ENCODE data around the gene ALPL.

The ALPL gene

DNA sequence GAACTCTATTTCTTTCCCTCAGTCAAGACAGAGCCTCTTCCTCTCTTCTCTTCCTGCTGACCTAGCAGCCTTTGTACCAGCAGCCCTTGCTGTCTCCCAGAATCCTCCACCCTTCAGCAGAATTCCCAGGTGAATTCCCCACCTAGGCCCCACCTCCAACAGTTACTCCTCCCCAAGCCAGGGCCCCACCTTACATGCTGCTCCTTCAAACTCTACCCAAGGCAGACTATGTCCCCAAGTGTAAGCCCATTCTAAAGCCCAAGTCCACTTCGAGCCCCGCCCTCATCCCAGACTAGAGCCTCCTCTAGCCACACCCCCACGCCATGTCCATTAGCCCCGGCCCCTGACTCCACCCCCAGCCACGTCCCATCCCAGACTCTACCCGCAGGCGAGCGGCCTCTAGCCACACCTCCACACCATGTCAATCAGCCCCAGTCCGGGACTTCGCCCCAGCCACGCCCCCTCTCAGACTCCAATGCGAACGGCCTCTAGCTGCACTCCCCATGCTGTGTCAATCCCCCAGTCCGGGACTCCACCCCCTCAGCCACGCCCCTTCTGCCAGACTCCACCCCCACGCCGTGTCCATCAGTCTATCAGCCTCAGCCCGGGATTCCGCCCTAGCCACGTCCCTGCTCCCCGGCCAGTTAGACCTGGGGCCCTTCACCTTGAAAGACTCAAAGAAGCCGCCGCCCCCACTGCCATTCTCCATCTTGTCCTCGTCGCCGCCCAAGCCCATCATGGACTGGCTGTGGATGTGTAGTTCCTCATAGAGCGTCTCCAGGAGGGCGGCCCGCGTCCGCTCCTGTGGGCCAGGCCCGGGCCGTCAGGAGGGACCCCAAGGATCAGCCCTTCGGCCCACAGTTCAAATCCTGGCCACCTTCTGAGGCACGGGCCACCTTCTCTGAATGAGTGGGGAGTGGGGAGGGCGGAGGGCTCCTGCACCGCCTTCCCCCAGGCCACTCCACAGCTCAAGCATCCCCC, 98.6 kb downstream of the ALPL start:
- DNase-seq (ENCODE audit: insufficient read length, low spot score) (peak; percentile 97), FAIRE-seq (peak; percentile 92)
- TF ChIP-seq POLR2A (IDR thresholded peaks at IDR 0.05; ENCODE audit: low read depth, low read length): no peak
- TF ChIP-seq POLR2AphosphoS5 (IDR thresholded peaks at IDR 0.05; ENCODE audit: low read depth, low read length): no peak

DNA sequence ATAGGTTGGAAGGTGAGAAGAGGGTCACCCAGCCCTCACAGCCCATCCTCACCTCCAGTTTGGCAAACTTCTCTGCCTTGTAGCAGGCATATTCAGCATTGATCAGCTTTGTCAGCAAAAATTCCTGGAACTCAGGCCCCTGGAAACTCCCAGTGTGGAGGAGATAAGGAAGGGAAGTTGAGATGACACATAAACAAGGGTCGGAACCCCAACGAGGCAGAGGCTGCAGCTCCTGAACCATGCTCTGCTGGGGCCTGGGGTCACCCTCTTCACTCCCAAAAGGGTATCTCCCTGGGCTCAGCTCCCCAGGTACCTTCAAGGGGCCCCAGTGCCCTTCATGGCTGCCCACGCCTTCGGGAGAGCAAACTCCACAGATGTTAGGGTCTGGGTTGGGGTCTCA, 99.6 kb downstream of the ALPL start:
- no peak for TF ChIP-seq SPI1 (IDR thresholded peaks at IDR 0.05; ENCODE audit: low read depth, low read length)
- TF ChIP-seq POU2F2 (IDR thresholded peaks at IDR 0.05; ENCODE audit: low read depth, low read length): no peak
- TF ChIP-seq PAX5 (IDR thresholded peaks at IDR 0.05; ENCODE audit: insufficient read depth, low read length, severe bottlenecking): no peak
- TF ChIP-seq POLR2A (IDR thresholded peaks at IDR 0.05; ENCODE audit: low read depth, low read length): no peak
- TF ChIP-seq POLR2AphosphoS5 (IDR thresholded peaks at IDR 0.05; ENCODE audit: low read depth, low read length): no peak
- no peak for TF ChIP-seq TAF1 (IDR thresholded peaks at IDR 0.05; ENCODE audit: low read depth, low read length)
- DNase-seq (ENCODE audit: insufficient read length, low spot score) (no peak), FAIRE-seq (no peak)

- no peak for TF ChIP-seq POU2F2 (IDR thresholded peaks at IDR 0.05; ENCODE audit: low read depth, low read length)
- TF ChIP-seq POLR2A (IDR thresholded peaks at IDR 0.05; ENCODE audit: low read depth, low read length): no peak
- TF ChIP-seq SPI1 (IDR thresholded peaks at IDR 0.05; ENCODE audit: low read depth, low read length): no peak
- TF ChIP-seq TAF1 (IDR thresholded peaks at IDR 0.05; ENCODE audit: low read depth, low read length): no peak
- TF ChIP-seq POLR2AphosphoS5 (IDR thresholded peaks at IDR 0.05; ENCODE audit: low read depth, low read length): no peak
- no peak for TF ChIP-seq PAX5 (IDR thresholded peaks at IDR 0.05; ENCODE audit: insufficient read depth, low read length, severe bottlenecking)
These were observed 100.8 kb downstream of the ALPL start for GRCh38 chr1:21610027-21610426.

GRCh38 chr1:21610989-21611785, 102.0 kb downstream of the ALPL start:
- DNase-seq (ENCODE audit: insufficient read length, low spot score) (no peak), FAIRE-seq (no peak)
- no peak for TF ChIP-seq PAX5 (IDR thresholded peaks at IDR 0.05; ENCODE audit: insufficient read depth, low read length, severe bottlenecking)
- no peak for TF ChIP-seq POLR2AphosphoS5 (IDR thresholded peaks at IDR 0.05; ENCODE audit: low read depth, low read length)
- TF ChIP-seq POLR2A (IDR thresholded peaks at IDR 0.05; ENCODE audit: low read depth, low read length): no peak
- TF ChIP-seq TAF1 (IDR thresholded peaks at IDR 0.05; ENCODE audit: low read depth, low read length): no peak
- TF ChIP-seq SPI1 (IDR thresholded peaks at IDR 0.05; ENCODE audit: low read depth, low read length): no peak
- TF ChIP-seq POU2F2 (IDR thresholded peaks at IDR 0.05; ENCODE audit: low read depth, low read length): no peak

More at GRCh38 chr1:21610027-21610426, 100.8 kb downstream of the ALPL start:
- no peak for DNase-seq (ENCODE audit: insufficient read length, low spot score)
- no peak for FAIRE-seq

- DNase-seq (ENCODE audit: insufficient read length, low spot score) (no peak), FAIRE-seq (no peak)
- TF ChIP-seq POLR2AphosphoS5 (IDR thresholded peaks at IDR 0.05; ENCODE audit: low read depth, low read length) (no peak), TAF1 (IDR thresholded peaks at IDR 0.05; ENCODE audit: low read depth, low read length) (no peak), POU2F2 (IDR thresholded peaks at IDR 0.05; ENCODE audit: low read depth, low read length) (no peak), POLR2A (IDR thresholded peaks at IDR 0.05; ENCODE audit: low read depth, low read length) (no peak), SPI1 (IDR thresholded peaks at IDR 0.05; ENCODE audit: low read depth, low read length) (no peak), PAX5 (IDR thresholded peaks at IDR 0.05; ENCODE audit: insufficient read depth, low read length, severe bottlenecking) (no peak)
These were observed 102.8 kb downstream of the ALPL start for GRCh38 chr1:21612057-21612456.

DNA sequence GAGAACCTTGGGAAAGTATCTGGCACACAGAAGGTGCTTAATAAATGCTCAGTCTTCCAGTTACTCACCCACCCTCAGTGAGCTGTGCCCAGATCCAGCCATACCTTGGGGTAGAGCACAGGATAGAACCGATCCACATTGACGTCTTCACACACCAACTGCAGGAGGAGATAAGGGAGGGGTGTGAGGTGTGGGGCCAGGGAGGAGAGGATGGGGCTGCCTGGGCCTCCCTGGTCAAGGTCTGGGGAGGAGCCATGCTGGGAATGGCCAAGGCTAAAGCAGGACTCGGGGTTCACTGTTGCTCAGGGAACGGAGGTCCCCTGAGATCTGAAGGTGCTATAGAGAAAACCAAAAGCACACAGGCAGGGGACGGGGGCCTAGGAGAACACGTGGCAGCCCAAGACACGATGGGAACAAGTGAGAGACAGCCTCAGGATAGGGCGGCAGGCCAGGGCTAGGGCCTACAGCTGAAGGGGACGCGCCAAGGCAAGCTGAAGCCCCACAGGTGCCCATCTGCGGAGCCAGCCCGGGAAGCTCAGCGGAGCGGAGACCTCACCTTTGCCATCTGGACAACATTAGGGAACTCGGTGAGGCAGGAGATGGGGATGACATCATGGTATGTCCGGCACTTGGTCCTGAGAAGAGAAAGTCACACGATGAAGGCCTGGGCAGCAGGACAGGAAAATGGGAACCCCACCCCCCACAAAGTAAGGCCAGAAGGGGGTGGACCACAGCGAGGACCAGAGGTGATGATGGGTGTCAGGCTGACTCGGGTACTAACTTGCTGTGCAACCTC, 104.0 kb downstream of the ALPL start:
- DNase-seq (ENCODE audit: insufficient read length, low spot score): no peak
- no peak for TF ChIP-seq SPI1 (IDR thresholded peaks at IDR 0.05; ENCODE audit: low read depth, low read length)
- no peak for TF ChIP-seq PAX5 (IDR thresholded peaks at IDR 0.05; ENCODE audit: insufficient read depth, low read length, severe bottlenecking)
- no peak for TF ChIP-seq POU2F2 (IDR thresholded peaks at IDR 0.05; ENCODE audit: low read depth, low read length)
- TF ChIP-seq POLR2A (IDR thresholded peaks at IDR 0.05; ENCODE audit: low read depth, low read length): no peak
- no peak for TF ChIP-seq TAF1 (IDR thresholded peaks at IDR 0.05; ENCODE audit: low read depth, low read length)
- no peak for TF ChIP-seq POLR2AphosphoS5 (IDR thresholded peaks at IDR 0.05; ENCODE audit: low read depth, low read length)
- no peak for FAIRE-seq

DNA sequence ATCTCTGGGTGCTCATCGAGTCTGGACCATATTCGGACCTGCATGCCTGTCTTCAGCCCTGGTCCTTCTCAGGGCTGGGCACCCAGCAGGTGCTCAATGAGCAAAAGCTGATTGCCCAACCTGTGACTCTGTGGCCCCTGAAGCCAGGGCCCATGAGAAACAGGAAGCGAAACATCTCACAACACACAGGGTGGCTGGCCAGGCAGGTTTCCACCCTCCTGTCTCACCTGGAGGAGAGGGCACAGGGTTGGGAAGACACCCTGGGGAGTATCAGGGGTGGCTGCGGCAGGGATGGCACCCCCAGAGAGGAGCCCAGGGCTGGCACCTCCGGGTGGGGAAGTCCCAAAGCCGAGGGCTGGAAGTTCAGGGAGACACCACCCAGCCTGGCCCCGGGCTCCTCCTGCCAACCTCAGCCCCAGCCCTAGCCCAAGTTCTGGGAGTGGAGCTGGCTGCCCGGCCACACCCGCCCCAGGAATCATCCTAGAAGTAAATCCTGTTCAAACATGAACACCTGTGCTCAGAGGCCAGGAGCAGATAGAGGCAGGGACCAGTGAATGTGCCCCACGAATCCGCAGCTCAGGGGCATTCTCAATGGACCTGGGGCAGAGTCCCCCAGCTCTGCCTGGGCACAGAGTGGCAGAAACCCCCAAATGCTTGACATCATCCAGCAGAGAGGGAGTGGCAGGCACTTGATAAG, 105.3 kb downstream of the ALPL start:
- no peak for TF ChIP-seq POLR2A (IDR thresholded peaks at IDR 0.05; ENCODE audit: low read depth, low read length)
- TF ChIP-seq TAF1 (IDR thresholded peaks at IDR 0.05; ENCODE audit: low read depth, low read length): no peak
- peak; percentile 73 for TF ChIP-seq SPI1 (IDR thresholded peaks at IDR 0.05; ENCODE audit: low read depth, low read length)
- no peak for TF ChIP-seq PAX5 (IDR thresholded peaks at IDR 0.05; ENCODE audit: insufficient read depth, low read length, severe bottlenecking)
- TF ChIP-seq POU2F2 (IDR thresholded peaks at IDR 0.05; ENCODE audit: low read depth, low read length): no peak
- no peak for TF ChIP-seq POLR2AphosphoS5 (IDR thresholded peaks at IDR 0.05; ENCODE audit: low read depth, low read length)
- DNase-seq (ENCODE audit: insufficient read length, low spot score): no peak
- no peak for FAIRE-seq

DNA sequence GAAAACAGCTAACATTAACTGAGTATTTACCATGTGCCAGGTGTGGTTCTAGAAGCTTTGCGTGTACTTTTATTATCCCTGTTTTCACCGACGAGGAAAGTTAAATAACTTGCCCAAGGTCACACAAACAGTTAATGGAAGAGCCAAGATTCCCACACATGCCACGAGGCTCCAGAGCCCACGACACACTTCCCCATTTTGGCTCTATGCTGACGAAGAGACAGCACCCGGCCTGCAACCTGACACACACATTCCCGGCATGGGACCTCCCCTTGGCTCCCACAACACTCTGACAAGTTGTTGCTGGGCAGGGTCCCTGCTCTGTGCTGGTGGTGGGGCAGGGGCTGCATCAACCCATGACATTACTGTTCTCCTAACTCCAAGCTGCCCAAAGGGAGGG, 107.1 kb downstream of the ALPL start:
- FAIRE-seq: no peak
- DNase-seq (ENCODE audit: insufficient read length, low spot score): no peak
- TF ChIP-seq SPI1 (IDR thresholded peaks at IDR 0.05; ENCODE audit: low read depth, low read length): peak; percentile 33; the same call in 1 of the 2 replicates
- no peak for TF ChIP-seq PAX5 (IDR thresholded peaks at IDR 0.05; ENCODE audit: insufficient read depth, low read length, severe bottlenecking)
